GM23338 (cell line): ENCODE measurements around the gene DIP2B. TPM values are rescaled to one million over a fixed set of nuclear protein-coding genes. Genes with fewer than 3 reads are reported as not detected.
A peak's percentile ranks its signal among the peaks of the same experiment; 100 is the strongest.

ENCODE experiments used
- ATAC-seq: fragments of 200-7000 bp; cut with Tn5 transposase; 3 replicates; pipeline ENCODE4 v1.9.1; 2020
- DNase-seq: peaks from one replicate; pipeline ENCODE4 v3.0.0-alpha.2; 2015; ENCODE audit warnings: low spot score
- H2AFZ ChIP-seq: fragments of 200-600 bp; sonication (generic); 2 replicates; pipeline ENCODE4 v1.8.0; 2016; ENCODE audit warnings: antibody characterized with exemption, mild to moderate bottlenecking, moderate library complexity
- H3F3A ChIP-seq: fragments of 200-600 bp; sonication (generic); replicated peaks from 2 replicates; pipeline ENCODE4 v1.8.0; 2017; ENCODE audit warnings: antibody characterized with exemption, mixed run types, low read depth
- H3K27ac ChIP-seq: fragments of 200-600 bp; sonication (generic); 2 replicates; pipeline ENCODE4 v1.6.1; 2016; ENCODE audit warnings: low read depth
- H3K27me3 ChIP-seq: fragments of 200-600 bp; sonication (generic); 2 replicates; pipeline ENCODE4 v1.8.0; 2016; ENCODE audit warnings: mild to moderate bottlenecking, mixed run types, moderate library complexity; ENCODE audit not compliant: insufficient read depth
- H3K36me3 ChIP-seq: fragments of 200-600 bp; sonication (generic); 2 replicates; pipeline ENCODE4 v1.8.0; 2016; ENCODE audit warnings: mild to moderate bottlenecking; ENCODE audit not compliant: insufficient read depth
- H3K4me1 ChIP-seq: fragments of 200-600 bp; sonication (generic); 2 replicates; pipeline ENCODE4 v1.8.0; 2016; ENCODE audit warnings: mild to moderate bottlenecking, moderate library complexity; ENCODE audit not compliant: insufficient read depth
- H3K4me2 ChIP-seq: fragments of 200-600 bp; sonication (generic); 2 replicates; pipeline ENCODE4 v1.7.1; 2017; ENCODE audit warnings: mixed run types
- H3K4me3 ChIP-seq: fragments of 200-600 bp; sonication (generic); 2 replicates; pipeline ENCODE4 v1.6.1; 2016; ENCODE audit warnings: mixed run types
- H3K79me2 ChIP-seq: fragments of 200-600 bp; sonication (generic); replicated peaks from 2 replicates; pipeline ENCODE4 v1.8.0; 2017; ENCODE audit warnings: mild to moderate bottlenecking; ENCODE audit not compliant: insufficient read depth
- H3K9me2 ChIP-seq: fragments of 200-600 bp; sonication (generic); 2 replicates; pipeline ENCODE4 v1.8.0; 2017; ENCODE audit not compliant: insufficient read depth
- H4K20me1 ChIP-seq: fragments of 200-600 bp; sonication (generic); replicated peaks from 2 replicates; pipeline ENCODE4 v1.8.0; 2017; ENCODE audit warnings: mild to moderate bottlenecking; ENCODE audit not compliant: insufficient read depth
- H3K27ac Mint-ChIP-seq: 2 replicates; pipeline ENCODE4 v1.8.0; 2020; ENCODE audit warnings: inconsistent platforms, mild to moderate bottlenecking, moderate library complexity, mixed read lengths
- H3K27me3 Mint-ChIP-seq: 3 replicates; pipeline ENCODE4 v1.8.0; 2022; ENCODE audit warnings: low read depth, mild to moderate bottlenecking, moderate library complexity, mixed read lengths, inconsistent platforms; ENCODE audit not compliant: insufficient read depth, poor library complexity
- H3K36me3 Mint-ChIP-seq: 3 replicates; pipeline ENCODE4 v1.8.0; 2021; ENCODE audit warnings: low read depth, mild to moderate bottlenecking, inconsistent platforms, moderate library complexity, mixed read lengths
- H3K4me1 Mint-ChIP-seq: 3 replicates; pipeline ENCODE4 v1.8.0; 2020; ENCODE audit warnings: mild to moderate bottlenecking, inconsistent platforms, mixed read lengths
- H3K4me3 Mint-ChIP-seq: 3 replicates; pipeline ENCODE4 v1.8.0; 2021; ENCODE audit warnings: moderate library complexity, mild to moderate bottlenecking, inconsistent platforms, mixed read lengths
- H3K9me3 Mint-ChIP-seq: 3 replicates; pipeline ENCODE4 v1.8.0; 2020; ENCODE audit warnings: moderate library complexity, mild to moderate bottlenecking, inconsistent platforms, mixed read lengths
- CREB1 ChIP-seq: fragments of 250-450 bp; sonication (Bioruptor Pico); IDR thresholded peaks from 2 replicates; pipeline ENCODE4 v1.5.0; 2020; ENCODE audit warnings: low read depth, mild to moderate bottlenecking, moderate library complexity
- EZH2 ChIP-seq: fragments of 200-600 bp; sonication (generic); IDR thresholded peaks from one replicate; pipeline ENCODE4 v1.8.0; 2017; ENCODE audit warnings: antibody characterized with exemption, mild to moderate bottlenecking, low read depth; ENCODE audit not compliant: unreplicated experiment
- EZH2phosphoT487 ChIP-seq: fragments of 200-600 bp; sonication (generic); IDR thresholded peaks from one replicate; pipeline ENCODE4 v1.8.1; 2018; ENCODE audit warnings: antibody characterized with exemption; ENCODE audit not compliant: unreplicated experiment
- JUNB ChIP-seq: IDR thresholded peaks from one replicate; pipeline ENCODE4 v1.6.1; 2016; ENCODE audit warnings: antibody characterized with exemption; ENCODE audit not compliant: unreplicated experiment
- NANOG ChIP-seq: IDR thresholded peaks from 2 replicates; pipeline ENCODE4 v1.6.1; 2016; ENCODE audit warnings: antibody characterized with exemption, borderline replicate concordance
- POLR2AphosphoS5 ChIP-seq: IDR thresholded peaks from 2 replicates; pipeline ENCODE4 v1.6.1; 2016; ENCODE audit warnings: antibody characterized with exemption, low read depth
- STAT1 ChIP-seq: IDR thresholded peaks from one replicate; pipeline ENCODE4 v1.6.1; 2016; ENCODE audit warnings: antibody characterized with exemption; ENCODE audit not compliant: unreplicated experiment
- ZNF114 ChIP-seq: fragments of 250-450 bp; sonication (Bioruptor Pico); IDR thresholded peaks from 2 replicates; pipeline ENCODE4 v1.5.0; 2020; ENCODE audit warnings: mild to moderate bottlenecking, moderate library complexity
- ZNF331 ChIP-seq: fragments of 250-450 bp; sonication (Bioruptor Pico); IDR thresholded peaks from 2 replicates; pipeline ENCODE4 v1.5.0; 2020; ENCODE audit warnings: low read depth, mild to moderate bottlenecking, moderate library complexity
- polyA plus RNA-seq: library from polyadenylated mRNA; unstranded; fragments of >200 nt; fragmentation: Nextera tagmentation; extraction: Ambion mirVana; gene quantifications from 2 replicates; pipeline ENCODE4 v1.2.1, GENCODE V29; 2016
- total RNA-seq: library from RNA; depleted of rRNA; stranded (reverse); fragments of >200 nt; shearing (Covaris generic); gene quantifications from 2 replicates; pipeline ENCODE4 v1.2.3, GENCODE V29; 2014
- TF ChIP-seq, protein P1 (sequence below): fragments of 250-450 bp; sonication (Bioruptor Pico); IDR thresholded peaks from 2 replicates; pipeline ENCODE4 v1.5.0; 2020; ENCODE audit warnings: mild to moderate bottlenecking, moderate library complexity
- TF ChIP-seq, protein P2 (sequence below): IDR thresholded peaks from 2 replicates; pipeline ENCODE4 v1.6.1; 2016; ENCODE audit warnings: antibody characterized with exemption
- TF ChIP-seq, protein P3 (sequence below), 2 experiments: fragments of 200-600 bp in 1 of 2; sonication (generic) in 1 of 2; conservative IDR thresholded peaks; 2 replicates each; pipeline versions ENCODE4 v1.5.1 to v1.6.1; 2016 to 2017; ENCODE audit warnings: antibody characterized with exemption in 2 of 2, low read depth in 2 of 2, mild to moderate bottlenecking in 2 of 2, moderate library complexity in 1 of 2
- TF ChIP-seq, protein P4 (sequence below): IDR thresholded peaks from one replicate; pipeline ENCODE4 v1.6.1; 2018; ENCODE audit warnings: antibody characterized with exemption; ENCODE audit not compliant: unreplicated experiment

DIP2B gene
- total and polyA plus RNA-seq, 2 experiments from 2014 or later, result 8.0 to 36.4 TPM

DNA sequence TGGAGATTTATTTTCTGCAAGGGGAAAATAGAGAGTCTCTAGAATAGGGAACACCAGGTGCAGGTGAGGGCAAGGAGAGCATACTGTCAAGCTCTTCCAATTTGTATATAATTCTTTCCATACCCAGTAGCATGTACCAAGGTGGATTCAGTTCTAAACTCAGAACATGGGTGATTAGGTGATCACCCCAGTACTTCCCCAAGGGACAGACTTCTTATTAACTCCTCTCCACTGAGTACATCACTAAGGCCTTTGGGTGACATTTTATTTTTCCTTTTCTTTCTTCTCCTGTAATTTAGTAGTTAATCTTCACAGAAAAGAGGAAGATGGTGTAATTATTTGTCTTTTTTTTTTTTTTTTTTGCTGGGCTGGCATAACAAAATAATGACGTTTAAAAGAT, 54.2 kb downstream of the DIP2B start:
- H2AFZ ChIP-seq, result no peak overlapping the region
- Mint-ChIP-seq H3K9me3 (no peaks in the 10 kb centered on the region), H3K36me3 (no peaks in the 10 kb centered on the region; the same call in 2 of the 3 replicates), H3K27ac (no peak overlapping the region), H3K4me1 (peaks cover 3% of the 10 kb centered on the region; the same call in 2 of the 3 replicates), H3K4me3 (no peak overlapping the region), H3K27me3 (no peaks in the 10 kb centered on the region)
- H3K79me2 ChIP-seq, result peaks cover 66% of the 10 kb centered on the region
- DNase-seq, result no peak
- H3K4me1 ChIP-seq, result peaks cover 7% of the 10 kb centered on the region
- no peak for ATAC-seq
- H3F3A ChIP-seq, result no peaks in the 10 kb centered on the region
- 0 out of 2 replicates have a peak overlapping the region, but pooled peaks have one; percentile 29 for H3K27ac ChIP-seq
- no peaks in the 10 kb centered on the region for H3K36me3 ChIP-seq
- TF ChIP-seq ZNF331 (CRISPR knock-in tag) (no peak), JUNB (no peak), ZNF114 (CRISPR knock-in tag) (no peak), NANOG (no peak), EZH2phosphoT487 (no peak), CREB1 (no peak), EZH2 (no peak), POLR2AphosphoS5 (no peak), STAT1 (no peak)
- TF ChIP-seq, protein P1, sequence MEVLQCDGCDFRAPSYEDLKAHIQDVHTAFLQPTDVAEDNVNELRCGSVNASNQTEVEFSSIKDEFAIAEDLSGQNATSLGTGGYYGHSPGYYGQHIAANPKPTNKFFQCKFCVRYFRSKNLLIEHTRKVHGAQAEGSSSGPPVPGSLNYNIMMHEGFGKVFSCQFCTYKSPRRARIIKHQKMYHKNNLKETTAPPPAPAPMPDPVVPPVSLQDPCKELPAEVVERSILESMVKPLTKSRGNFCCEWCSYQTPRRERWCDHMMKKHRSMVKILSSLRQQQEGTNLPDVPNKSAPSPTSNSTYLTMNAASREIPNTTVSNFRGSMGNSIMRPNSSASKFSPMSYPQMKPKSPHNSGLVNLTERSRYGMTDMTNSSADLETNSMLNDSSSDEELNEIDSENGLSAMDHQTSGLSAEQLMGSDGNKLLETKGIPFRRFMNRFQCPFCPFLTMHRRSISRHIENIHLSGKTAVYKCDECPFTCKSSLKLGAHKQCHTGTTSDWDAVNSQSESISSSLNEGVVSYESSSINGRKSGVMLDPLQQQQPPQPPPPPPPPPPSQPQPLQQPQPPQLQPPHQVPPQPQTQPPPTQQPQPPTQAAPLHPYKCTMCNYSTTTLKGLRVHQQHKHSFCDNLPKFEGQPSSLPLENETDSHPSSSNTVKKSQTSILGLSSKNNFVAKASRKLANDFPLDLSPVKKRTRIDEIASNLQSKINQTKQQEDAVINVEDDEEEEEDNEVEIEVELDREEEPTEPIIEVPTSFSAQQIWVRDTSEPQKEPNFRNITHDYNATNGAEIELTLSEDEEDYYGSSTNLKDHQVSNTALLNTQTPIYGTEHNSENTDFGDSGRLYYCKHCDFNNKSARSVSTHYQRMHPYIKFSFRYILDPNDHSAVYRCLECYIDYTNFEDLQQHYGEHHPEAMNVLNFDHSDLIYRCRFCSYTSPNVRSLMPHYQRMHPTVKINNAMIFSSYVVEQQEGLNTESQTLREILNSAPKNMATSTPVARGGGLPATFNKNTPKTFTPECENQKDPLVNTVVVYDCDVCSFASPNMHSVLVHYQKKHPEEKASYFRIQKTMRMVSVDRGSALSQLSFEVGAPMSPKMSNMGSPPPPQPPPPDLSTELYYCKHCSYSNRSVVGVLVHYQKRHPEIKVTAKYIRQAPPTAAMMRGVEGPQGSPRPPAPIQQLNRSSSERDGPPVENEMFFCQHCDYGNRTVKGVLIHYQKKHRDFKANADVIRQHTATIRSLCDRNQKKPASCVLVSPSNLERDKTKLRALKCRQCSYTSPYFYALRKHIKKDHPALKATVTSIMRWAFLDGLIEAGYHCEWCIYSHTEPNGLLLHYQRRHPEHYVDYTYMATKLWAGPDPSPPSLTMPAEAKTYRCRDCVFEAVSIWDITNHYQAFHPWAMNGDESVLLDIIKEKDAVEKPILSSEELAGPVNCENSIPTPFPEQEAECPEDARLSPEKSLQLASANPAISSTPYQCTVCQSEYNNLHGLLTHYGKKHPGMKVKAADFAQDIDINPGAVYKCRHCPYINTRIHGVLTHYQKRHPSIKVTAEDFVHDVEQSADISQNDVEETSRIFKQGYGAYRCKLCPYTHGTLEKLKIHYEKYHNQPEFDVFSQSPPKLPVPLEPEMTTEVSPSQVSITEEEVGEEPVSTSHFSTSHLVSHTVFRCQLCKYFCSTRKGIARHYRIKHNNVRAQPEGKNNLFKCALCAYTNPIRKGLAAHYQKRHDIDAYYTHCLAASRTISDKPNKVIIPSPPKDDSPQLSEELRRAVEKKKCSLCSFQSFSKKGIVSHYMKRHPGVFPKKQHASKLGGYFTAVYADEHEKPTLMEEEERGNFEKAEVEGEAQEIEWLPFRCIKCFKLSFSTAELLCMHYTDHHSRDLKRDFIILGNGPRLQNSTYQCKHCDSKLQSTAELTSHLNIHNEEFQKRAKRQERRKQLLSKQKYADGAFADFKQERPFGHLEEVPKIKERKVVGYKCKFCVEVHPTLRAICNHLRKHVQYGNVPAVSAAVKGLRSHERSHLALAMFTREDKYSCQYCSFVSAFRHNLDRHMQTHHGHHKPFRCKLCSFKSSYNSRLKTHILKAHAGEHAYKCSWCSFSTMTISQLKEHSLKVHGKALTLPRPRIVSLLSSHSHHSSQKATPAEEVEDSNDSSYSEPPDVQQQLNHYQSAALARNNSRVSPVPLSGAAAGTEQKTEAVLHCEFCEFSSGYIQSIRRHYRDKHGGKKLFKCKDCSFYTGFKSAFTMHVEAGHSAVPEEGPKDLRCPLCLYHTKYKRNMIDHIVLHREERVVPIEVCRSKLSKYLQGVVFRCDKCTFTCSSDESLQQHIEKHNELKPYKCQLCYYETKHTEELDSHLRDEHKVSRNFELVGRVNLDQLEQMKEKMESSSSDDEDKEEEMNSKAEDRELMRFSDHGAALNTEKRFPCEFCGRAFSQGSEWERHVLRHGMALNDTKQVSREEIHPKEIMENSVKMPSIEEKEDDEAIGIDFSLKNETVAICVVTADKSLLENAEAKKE (CRISPR knock-in tag), result no peak
- TF ChIP-seq, protein P2, sequence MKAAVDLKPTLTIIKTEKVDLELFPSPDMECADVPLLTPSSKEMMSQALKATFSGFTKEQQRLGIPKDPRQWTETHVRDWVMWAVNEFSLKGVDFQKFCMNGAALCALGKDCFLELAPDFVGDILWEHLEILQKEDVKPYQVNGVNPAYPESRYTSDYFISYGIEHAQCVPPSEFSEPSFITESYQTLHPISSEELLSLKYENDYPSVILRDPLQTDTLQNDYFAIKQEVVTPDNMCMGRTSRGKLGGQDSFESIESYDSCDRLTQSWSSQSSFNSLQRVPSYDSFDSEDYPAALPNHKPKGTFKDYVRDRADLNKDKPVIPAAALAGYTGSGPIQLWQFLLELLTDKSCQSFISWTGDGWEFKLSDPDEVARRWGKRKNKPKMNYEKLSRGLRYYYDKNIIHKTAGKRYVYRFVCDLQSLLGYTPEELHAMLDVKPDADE, result no peak
- TF ChIP-seq, protein P3, sequence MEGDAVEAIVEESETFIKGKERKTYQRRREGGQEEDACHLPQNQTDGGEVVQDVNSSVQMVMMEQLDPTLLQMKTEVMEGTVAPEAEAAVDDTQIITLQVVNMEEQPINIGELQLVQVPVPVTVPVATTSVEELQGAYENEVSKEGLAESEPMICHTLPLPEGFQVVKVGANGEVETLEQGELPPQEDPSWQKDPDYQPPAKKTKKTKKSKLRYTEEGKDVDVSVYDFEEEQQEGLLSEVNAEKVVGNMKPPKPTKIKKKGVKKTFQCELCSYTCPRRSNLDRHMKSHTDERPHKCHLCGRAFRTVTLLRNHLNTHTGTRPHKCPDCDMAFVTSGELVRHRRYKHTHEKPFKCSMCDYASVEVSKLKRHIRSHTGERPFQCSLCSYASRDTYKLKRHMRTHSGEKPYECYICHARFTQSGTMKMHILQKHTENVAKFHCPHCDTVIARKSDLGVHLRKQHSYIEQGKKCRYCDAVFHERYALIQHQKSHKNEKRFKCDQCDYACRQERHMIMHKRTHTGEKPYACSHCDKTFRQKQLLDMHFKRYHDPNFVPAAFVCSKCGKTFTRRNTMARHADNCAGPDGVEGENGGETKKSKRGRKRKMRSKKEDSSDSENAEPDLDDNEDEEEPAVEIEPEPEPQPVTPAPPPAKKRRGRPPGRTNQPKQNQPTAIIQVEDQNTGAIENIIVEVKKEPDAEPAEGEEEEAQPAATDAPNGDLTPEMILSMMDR (conservative IDR thresholded peaks at IDR 0.05; ENCODE audit: low read depth in 2 of 2), result no peak
- TF ChIP-seq, protein P4, sequence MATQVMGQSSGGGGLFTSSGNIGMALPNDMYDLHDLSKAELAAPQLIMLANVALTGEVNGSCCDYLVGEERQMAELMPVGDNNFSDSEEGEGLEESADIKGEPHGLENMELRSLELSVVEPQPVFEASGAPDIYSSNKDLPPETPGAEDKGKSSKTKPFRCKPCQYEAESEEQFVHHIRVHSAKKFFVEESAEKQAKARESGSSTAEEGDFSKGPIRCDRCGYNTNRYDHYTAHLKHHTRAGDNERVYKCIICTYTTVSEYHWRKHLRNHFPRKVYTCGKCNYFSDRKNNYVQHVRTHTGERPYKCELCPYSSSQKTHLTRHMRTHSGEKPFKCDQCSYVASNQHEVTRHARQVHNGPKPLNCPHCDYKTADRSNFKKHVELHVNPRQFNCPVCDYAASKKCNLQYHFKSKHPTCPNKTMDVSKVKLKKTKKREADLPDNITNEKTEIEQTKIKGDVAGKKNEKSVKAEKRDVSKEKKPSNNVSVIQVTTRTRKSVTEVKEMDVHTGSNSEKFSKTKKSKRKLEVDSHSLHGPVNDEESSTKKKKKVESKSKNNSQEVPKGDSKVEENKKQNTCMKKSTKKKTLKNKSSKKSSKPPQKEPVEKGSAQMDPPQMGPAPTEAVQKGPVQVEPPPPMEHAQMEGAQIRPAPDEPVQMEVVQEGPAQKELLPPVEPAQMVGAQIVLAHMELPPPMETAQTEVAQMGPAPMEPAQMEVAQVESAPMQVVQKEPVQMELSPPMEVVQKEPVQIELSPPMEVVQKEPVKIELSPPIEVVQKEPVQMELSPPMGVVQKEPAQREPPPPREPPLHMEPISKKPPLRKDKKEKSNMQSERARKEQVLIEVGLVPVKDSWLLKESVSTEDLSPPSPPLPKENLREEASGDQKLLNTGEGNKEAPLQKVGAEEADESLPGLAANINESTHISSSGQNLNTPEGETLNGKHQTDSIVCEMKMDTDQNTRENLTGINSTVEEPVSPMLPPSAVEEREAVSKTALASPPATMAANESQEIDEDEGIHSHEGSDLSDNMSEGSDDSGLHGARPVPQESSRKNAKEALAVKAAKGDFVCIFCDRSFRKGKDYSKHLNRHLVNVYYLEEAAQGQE, result no peak
- H3K9me2 ChIP-seq, result no peaks in the 10 kb centered on the region; the same call in 1 of the 2 replicates
- no peak overlapping the region for H3K4me3 ChIP-seq
- no peak overlapping the region for H3K4me2 ChIP-seq
- H3K27me3 ChIP-seq, result no peaks in the 10 kb centered on the region
- peaks cover 5% of the 10 kb centered on the region; the same call in 1 of the 2 replicates for H4K20me1 ChIP-seq
